HEK293 (cell line): ENCODE results near the gene LRIF1.
"Not testable (repeated sequence)": the region's sequence is repeated elsewhere in the genome, so short reads cannot be mapped to it uniquely, and the experiment has no call there.

ENCODE experiments used
- CTCF ChIA-PET: fragments of 350-600 bp; formaldehyde crosslinking; extraction: SDS; loops from one replicate; lab custom pipeline; 2021; ENCODE audit warnings: antibody characterized with exemption; lab: Yijun Ruan, JAX
- POLR2A ChIA-PET: fragments of 300-600 bp; formaldehyde crosslinking; extraction: SDS; loops from one replicate; lab custom pipeline; 2020; ENCODE audit warnings: antibody characterized with exemption, inconsistent platforms; lab: Yijun Ruan, JAX
- H3K27ac ChIP-seq: fragments of 200-500 bp; sonication (Bioruptor generic); 2 replicates; pipeline ENCODE4 v1.5.1; 2014; ENCODE audit warnings: low read depth, low read length, control low read depth, inconsistent platforms; ENCODE audit errors: extremely low read depth
- H3K36me3 ChIP-seq, 2 experiments: fragments of 200-500 bp in 1 of 2; sonication (Bioruptor generic) in 1 of 2; 1 replicate in 1 of 2; 2 replicates in 1 of 2; pipeline ENCODE4 v1.5.1; 2014 to 2017; ENCODE audit warnings: inconsistent platforms in 2 of 2, low read length in 2 of 2; ENCODE audit not compliant: control insufficient read depth in 2 of 2, insufficient read depth in 1 of 2
- H3K4me1 ChIP-seq: fragments of 200-500 bp; sonication (Bioruptor generic); 2 replicates; pipeline ENCODE4 v1.5.1; 2014; ENCODE audit warnings: mild to moderate bottlenecking, low read length, inconsistent platforms; ENCODE audit not compliant: control insufficient read depth, insufficient read depth
- H3K4me3 ChIP-seq: 2 replicates; pipeline ENCODE4 v1.5.1; 2011; ENCODE audit warnings: low read depth, mild to moderate bottlenecking, control low read depth, low read length, moderate library complexity
- H3K9me3 ChIP-seq: fragments of 200-500 bp; sonication (Bioruptor generic); 2 replicates; pipeline ENCODE4 v1.5.1; 2014; ENCODE audit warnings: low read depth, low read length, inconsistent platforms; ENCODE audit not compliant: control insufficient read depth, insufficient read depth
- KLF9 ChIP-seq: fragments of 450-650 bp; formaldehyde crosslinking; IDR thresholded peaks from 2 replicates; pipeline ENCODE4 v1.5.1; 2016; ENCODE audit warnings: missing biosample characterization, missing genetic modification characterization, low read depth
- PRDM2 ChIP-seq: fragments of 450-650 bp; formaldehyde crosslinking; IDR thresholded peaks from 2 replicates; pipeline ENCODE4 v1.5.1; 2016; ENCODE audit warnings: missing biosample characterization, missing genetic modification characterization, borderline replicate concordance
- ZFP37 ChIP-seq: fragments of 450-650 bp; formaldehyde crosslinking; IDR thresholded peaks from 2 replicates; pipeline ENCODE4 v1.5.1; 2016; ENCODE audit warnings: missing biosample characterization, missing genetic modification characterization
- ZNF146 ChIP-seq: fragments of 450-650 bp; formaldehyde crosslinking; IDR thresholded peaks from 2 replicates; pipeline ENCODE4 v1.5.1; 2016; ENCODE audit warnings: missing biosample characterization, missing genetic modification characterization
- ZNF202 ChIP-seq: fragments of 450-650 bp; formaldehyde crosslinking; IDR thresholded peaks from 2 replicates; pipeline ENCODE4 v1.5.1; 2016; ENCODE audit warnings: missing biosample characterization, missing genetic modification characterization, borderline replicate concordance
- ZNF280D ChIP-seq: fragments of 450-650 bp; formaldehyde crosslinking; IDR thresholded peaks from 2 replicates; pipeline ENCODE4 v1.5.1; 2016; ENCODE audit warnings: missing biosample characterization, missing genetic modification characterization
- ZNF549 ChIP-seq: fragments of 450-650 bp; IDR thresholded peaks from 2 replicates; pipeline ENCODE4 v1.5.1; 2018; ENCODE audit warnings: missing biosample characterization, missing genetic modification characterization, mild to moderate bottlenecking, inconsistent platforms, moderate library complexity
- ZNF639 ChIP-seq: fragments of 450-650 bp; formaldehyde crosslinking; IDR thresholded peaks from 2 replicates; pipeline ENCODE4 v1.5.1; 2016; ENCODE audit warnings: missing biosample characterization, missing genetic modification characterization

LRIF1 gene

GRCh38 chr1:110936567-110936966 lies 27.2 kb downstream of the LRIF1 start:
- Histone ChIP-seq H3K4me3 (no peak overlapping the region), H3K4me1 (no peaks in the 10 kb centered on the region), H3K9me3 (no peaks in the 10 kb centered on the region), H3K27ac (no peak overlapping the region), H3K36me3 (no peaks in the 10 kb centered on the region)
- TF ChIP-seq PRDM2 (tag by site-specific recombination): no peak
- TF ChIP-seq ZNF639 (tag by site-specific recombination): no peak
- TF ChIP-seq KLF9 (tag by site-specific recombination): no peak
- no peak for TF ChIP-seq ZNF549 (tag by site-specific recombination)
- no peak for TF ChIP-seq ZFP37 (tag by site-specific recombination)
- POLR2A ChIA-PET: no interaction called here
- CTCF ChIA-PET: interaction anchor here (0.9 to 1.1 kb wide), 2 partner anchors 12 to 94 kb away, joined by 4 to 6 read pairs; no protein-coding TSS in a partner anchor

GRCh38 chr1:110931097-110931496 lies 32.6 kb downstream of the LRIF1 start:
- CTCF ChIA-PET, H3K36me3 ChIP-seq, H3K9me3 ChIP-seq, H3K4me3 ChIP-seq, POLR2A ChIA-PET, H3K4me1 ChIP-seq, H3K27ac ChIP-seq: not testable (repeated sequence)
- 0 out of 2 replicates have a peak, but pooled peaks have one; percentile 64 for TF ChIP-seq ZNF280D (tag by site-specific recombination)
- peak; percentile 93 for TF ChIP-seq ZNF146
- TF ChIP-seq, all 188 proteins: peak for 2; not testable (repeated sequence) for 186

- ChIA-PET CTCF (no interaction called here), POLR2A (no interaction called here)
- H3K4me3 ChIP-seq: no peak overlapping the region
- no peaks in the 10 kb centered on the region for H3K4me1 ChIP-seq
- no peaks in the 10 kb centered on the region for H3K36me3 ChIP-seq
- H3K27ac ChIP-seq: no peak overlapping the region
- TF ChIP-seq ZNF146: peak; percentile 19; the same call in 1 of the 2 replicates
- no peak for TF ChIP-seq ZNF202 (tag by site-specific recombination)
- H3K9me3 ChIP-seq: no peaks in the 10 kb centered on the region
Measured at GRCh38 chr1:110928904-110929303, 34.8 kb downstream of the LRIF1 start.
